GM21367 (cell line): ENCODE measurements around the gene OXT.
"Not testable (repeated sequence)": the region's sequence is repeated elsewhere in the genome, so short reads cannot be mapped to it uniquely, and the experiment has no call there.

ENCODE experiments used
- ATAC-seq: cut with Tn5 transposase; IDR thresholded peaks from one replicate; pipeline ENCODE4 v1.9.1; 2021; ENCODE audit not compliant: unreplicated experiment

The OXT gene

DNA sequence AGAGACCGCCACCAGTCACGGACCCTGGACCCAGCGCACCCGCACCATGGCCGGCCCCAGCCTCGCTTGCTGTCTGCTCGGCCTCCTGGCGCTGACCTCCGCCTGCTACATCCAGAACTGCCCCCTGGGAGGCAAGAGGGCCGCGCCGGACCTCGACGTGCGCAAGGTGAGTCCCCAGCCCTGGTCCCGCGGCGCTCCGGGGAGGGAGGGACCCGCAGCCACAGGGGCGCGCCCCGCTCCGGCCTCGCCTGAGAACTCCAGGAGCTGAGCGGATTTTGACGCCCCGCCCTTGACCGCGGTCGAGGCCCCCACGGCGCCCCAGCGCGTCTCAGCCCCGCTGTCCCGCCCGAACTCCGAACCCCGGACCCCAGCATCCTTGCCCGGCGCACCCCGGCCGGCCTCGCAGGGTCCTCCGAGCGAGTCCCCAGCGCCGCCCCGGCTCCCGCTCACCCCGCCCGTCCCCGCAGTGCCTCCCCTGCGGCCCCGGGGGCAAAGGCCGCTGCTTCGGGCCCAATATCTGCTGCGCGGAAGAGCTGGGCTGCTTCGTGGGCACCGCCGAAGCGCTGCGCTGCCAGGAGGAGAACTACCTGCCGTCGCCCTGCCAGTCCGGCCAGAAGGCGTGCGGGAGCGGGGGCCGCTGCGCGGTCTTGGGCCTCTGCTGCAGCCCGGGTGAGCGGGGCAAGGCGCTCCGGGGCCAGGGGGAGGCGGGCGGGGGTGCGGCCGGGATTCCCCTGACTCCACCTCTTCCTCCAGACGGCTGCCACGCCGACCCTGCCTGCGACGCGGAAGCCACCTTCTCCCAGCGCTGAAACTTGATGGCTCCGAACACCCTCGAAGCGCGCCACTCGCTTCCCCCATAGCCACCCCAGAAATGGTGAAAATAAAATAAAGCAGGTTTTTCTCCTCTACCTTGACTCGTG, at the start of gene OXT:
OXT (plus strand) TSS at position 11 of the 920 bp plus-strand sequence; CDS start at position 47, 36 bp downstream.
- no peak for ATAC-seq

GRCh38 chr20:3021777-3022176, 49.6 kb upstream of the OXT start:
- no peak for ATAC-seq

DNA sequence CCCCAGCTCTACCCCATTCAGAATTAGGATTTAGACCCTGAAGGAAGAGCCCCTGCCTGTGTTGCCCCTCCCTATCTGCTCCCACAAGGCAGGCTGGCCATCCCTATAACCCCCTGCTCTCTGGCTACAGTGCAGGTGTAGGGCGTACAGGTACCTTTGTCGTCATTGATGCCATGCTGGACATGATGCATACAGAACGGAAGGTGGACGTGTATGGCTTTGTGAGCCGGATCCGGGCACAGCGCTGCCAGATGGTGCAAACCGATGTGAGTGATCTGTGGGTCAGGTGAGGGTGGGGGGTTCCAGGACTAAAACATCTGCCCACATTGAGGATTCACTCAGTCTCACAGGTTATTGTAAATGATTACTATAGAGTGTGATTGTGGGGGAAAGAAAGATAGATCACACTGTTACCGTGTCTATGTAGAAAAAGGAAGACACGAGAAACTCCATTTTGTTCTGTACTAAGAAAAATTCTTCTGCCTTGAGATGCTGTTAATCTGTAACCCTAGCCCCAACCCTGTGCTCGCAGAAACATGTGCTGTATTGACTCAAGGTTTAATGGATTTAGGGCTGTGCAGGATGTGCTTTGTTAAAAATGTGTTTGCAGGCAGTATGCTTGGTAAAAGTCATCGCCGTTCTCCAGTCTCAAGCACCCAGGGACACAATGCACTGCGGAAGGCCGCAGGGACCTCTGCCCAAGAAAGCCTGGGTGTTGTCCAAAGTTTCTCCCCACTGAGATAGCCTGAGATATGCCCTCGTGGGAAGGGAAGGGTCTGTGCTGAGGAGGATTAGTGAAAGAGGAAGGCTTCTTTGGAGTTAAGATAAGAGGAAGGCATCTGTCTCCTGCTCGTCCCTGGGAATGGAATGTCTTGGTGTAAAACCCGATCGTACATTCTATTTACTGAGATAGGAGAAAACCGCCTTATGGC, 48.6 kb upstream of the OXT start:
- not testable (repeated sequence) for ATAC-seq

DNA sequence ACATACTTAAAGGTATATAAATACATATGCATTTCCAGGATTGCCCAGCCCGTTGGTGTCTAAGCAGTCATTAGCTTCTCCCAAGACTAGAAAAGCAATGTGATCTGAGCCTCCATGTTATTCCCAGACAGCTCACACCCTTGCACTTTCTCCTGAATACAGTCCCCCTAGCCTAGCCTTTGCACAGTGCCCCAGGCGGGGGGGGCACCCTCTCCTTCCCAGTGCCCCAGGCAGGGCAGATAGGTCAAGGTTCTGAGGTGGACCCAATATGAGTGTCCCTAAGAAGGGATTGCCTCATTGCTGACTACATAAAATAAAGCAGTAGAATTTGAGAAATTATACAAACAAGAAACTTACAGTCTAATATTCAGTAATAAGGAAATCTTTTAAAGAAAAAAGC, 43.4 kb upstream of the OXT start:
- no peak for ATAC-seq

GRCh38 chr20:3031524-3032147, 39.8 kb upstream of the OXT start:
- no peak for ATAC-seq

DNA sequence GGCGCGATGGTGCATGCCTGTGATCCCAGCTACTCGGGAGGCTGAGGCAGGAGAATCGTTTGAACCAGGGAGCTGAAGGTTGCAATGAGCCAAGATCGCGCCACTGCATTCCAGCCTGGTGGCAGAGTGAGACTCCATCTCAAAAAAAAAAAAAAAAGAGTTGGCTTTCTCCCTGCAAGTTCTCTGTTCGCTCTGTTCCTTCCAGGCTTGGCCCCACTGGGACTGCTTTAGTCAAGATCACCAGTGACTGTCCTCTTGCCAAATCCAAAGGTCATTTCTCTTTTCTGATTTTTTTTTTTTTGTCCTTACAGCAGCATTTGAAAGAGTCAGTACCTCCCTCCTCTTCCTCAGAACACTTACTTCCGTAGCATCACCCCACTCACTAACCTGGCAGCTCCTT, 38.8 kb upstream of the OXT start:
- no peak for ATAC-seq

DNA sequence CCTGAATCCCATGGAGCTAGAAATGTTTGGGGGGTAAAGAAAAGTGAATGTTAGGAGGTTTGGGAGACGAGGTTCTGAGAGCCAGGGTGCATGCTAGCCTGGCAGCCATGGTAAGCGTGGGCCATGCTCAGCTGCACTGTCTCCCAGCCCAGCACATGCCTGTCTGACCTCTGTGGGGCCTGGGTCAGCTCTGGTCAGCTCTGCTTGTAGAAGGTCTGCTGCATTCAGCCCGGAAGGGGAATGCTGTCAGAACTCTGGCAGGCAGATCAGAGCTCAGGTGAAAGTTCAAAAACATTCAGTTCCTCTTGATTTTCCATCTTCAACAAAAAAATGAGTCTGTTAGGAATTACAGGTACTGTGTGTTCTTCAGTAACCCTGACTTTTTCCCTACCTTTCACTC, 33.8 kb upstream of the OXT start:
- ATAC-seq, result no peak

GRCh38 chr20:3038454-3038853, 33.0 kb upstream of the OXT start:
- ATAC-seq, result no peak

DNA sequence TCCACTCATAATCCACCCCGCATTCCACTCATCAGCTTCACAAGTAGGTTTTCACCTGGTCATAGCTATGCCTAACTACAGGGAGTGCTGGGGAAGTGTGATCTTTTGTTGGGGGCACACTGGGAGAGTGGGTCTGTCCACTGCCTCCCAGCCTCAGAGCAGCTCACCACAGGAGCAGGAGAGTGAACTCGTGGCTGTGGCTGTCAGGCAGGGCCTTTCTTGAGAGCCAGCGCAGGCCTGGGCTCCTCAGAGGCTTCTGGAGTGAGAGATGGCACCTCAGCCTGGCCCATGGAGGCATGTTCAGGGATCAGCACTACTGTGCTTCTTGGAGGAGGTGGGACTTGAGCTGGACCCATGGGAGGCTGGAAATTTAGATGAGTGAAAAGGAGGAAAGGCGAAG, 32.0 kb upstream of the OXT start:
- ATAC-seq, result no peak

DNA sequence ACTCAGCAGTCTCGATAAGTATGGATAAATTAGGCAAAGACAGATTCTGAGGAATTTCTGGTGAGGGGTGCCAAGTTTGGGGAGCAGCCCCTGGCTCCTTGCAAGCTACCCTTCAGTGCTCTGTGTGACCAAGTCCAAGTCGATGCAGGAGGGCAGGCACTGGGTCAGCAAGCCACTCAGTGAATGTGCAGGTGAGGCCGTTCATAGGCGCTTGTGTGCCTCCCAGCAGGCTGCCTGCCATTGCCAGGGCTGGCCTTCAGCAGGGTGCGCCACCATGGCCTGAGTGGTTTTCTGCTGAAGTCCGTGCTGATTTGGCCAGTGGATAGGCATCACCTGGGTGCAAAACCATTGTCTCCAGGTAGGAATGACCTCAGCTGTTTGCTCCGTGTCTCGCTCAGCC, 31.3 kb upstream of the OXT start:
- ATAC-seq, result no peak

DNA sequence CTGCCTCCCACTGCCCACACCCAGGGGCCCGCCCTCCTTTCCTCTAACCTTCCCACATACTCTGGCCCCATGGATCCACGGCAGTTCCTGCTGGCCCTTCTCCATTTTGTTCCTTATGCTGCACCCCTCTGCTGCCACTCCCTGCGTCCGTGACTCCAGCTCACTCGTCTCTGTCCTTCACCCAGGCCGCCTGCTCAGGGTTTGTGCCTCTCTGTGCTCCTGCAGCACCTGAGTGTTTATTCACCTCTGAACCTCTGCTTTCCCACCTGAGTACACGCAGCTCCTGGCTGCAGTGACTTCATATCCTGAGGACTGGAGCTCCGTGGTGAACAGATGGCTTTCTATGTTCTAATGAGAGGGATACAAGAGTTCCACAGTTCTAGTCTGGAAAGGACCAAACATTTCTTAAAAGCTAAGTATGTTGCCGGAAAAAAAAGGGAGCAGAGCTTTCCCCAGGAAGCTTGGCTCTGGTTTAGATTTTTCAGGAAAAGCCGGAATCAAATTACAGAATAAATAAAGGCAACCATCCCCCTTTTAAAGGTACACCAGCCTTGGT, 29.5 kb upstream of the OXT start:
- ATAC-seq, result no peak

DNA sequence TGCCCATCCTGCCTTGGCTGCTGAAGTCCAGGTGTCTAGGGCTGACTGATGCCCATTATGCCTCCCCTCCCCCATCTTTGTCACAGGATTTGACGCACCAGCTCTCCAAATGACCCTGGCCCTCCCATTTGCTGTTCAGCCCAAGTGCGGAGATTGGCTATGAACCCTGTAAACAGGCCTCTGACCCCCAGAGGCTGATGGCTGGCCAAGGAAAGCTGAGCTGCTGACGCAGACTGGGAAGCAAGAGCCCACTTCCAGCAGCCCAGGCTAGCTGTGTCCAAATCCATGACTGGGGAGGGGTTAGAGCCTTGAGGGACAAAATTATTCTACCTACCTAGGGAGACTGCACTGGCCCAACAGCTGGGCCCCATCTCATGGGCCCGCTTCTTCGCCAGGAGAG, 28.8 kb upstream of the OXT start:
- ATAC-seq, result no peak

GRCh38 chr20:3043322-3043721, 28.1 kb upstream of the OXT start, which contains the start of gene GNRH2:
Gene GNRH2, plus strand, starts transcription at chr20:3043622. Its CDS starts 793 bp downstream, at chr20:3044415.
- ATAC-seq, result no peak

- ATAC-seq, result no peak
Observed at GRCh38 chr20:3044336-3044965, 27.0 kb upstream of the OXT start.

DNA sequence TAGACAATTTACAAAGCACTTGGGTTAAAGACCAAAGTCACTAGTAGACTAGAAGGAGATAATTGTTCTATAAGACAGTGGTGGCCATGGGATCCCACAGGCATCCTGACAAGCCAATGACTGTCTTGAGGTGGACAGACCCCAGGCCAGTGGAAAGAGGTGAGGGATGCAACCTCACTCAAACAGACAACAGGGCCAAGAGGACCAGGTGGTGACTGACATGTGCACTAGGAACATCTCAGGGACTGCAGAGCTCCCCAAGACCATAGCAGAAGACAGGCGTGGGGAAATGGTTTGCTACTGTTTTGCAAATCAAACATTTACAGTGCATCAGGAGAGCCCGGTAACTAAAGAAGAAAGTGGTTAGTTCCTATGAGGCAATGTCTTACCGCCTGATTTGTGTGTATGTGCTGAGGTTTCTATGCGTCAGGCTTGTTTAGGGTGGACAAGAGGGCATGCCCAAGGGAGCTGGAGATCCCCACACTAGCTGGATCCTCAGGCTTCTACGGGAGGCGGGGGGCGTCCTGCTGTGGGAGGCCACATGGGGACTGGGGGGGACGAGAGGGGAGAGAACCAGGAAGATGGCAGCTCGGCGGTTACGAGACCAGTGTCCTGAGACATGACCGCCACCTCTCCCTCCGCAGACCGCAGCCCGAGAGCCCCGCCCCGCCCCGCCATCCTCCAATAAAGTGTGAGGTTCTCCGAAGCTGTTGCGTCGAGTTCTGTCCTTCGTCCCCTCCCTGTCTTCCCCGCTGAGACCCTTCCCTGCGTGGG, 26.2 kb upstream of the OXT start:
- ATAC-seq, result peak; percentile 35

- peak; percentile 82 for ATAC-seq
Observed at GRCh38 chr20:3045816-3046676, 25.4 kb upstream of the OXT start, which contains the start of gene MRPS26. Gene MRPS26, plus strand, starts transcription at chr20:3046052. Its CDS starts 17 bp downstream, at chr20:3046069.

- ATAC-seq, result no peak
Observed at GRCh38 chr20:3046677-3047462, 24.6 kb upstream of the OXT start.
